Stimulated activated CD4-positive, alpha-beta T cell treated with anti-CD3 and anti-CD28 coated beads, Interleukin-1b, Interleukin-23, amount 100 ng/mL, for 1 hour (primary cell): Measurements from ENCODE around the gene AQP1.

Experiments used
- DNase-seq, 2 donors: peaks; one replicate each; pipeline ENCODE4 v3.0.0-alpha.2; 2020; ENCODE audit warnings: low read depth in 2 of 2

AQP1 gene

GRCh38 chr7:30934732-30935568 lies 23.3 kb downstream of the AQP1 start:
- no peak for DNase-seq

- no peak for DNase-seq
Observed at GRCh38 chr7:30935569-30935877, 23.9 kb downstream of the AQP1 start.

DNA sequence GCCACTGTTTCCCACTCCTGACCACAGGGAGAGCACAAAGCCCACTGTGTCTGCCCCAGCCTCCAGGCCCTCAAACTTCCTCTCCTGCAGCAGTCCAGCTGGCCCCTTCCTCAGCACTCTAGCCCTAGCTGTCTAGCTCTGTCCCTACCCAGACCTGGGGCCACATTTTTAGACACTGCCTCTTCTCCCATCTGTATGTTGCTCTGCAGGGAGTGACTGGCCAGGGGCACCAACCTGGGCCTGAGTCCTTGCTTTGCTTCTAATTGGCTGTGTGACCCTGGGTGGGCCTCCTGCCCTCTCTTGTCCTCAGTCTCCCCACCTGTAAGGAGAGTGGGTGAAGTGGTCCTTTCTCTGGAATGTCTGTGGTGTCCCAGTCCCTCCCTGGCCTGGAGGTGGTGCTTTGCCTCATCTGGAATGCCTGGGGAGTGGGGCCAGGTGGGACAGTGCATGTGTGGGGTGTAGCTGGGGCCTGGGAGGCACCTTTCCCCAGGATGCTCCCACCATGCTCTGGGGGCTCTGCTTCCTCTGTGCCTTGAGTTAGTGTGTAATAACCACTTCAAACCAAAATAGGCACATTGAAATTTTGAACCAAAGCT lies 25.1 kb downstream of the AQP1 start:
- DNase-seq = no peak

GRCh38 chr7:30937416-30937815 lies 25.8 kb downstream of the AQP1 start:
- no peak for DNase-seq

- DNase-seq = peak in 1 of 2 donors; percentile 45
Observed at GRCh38 chr7:30938435-30939316, 27.0 kb downstream of the AQP1 start.

DNA sequence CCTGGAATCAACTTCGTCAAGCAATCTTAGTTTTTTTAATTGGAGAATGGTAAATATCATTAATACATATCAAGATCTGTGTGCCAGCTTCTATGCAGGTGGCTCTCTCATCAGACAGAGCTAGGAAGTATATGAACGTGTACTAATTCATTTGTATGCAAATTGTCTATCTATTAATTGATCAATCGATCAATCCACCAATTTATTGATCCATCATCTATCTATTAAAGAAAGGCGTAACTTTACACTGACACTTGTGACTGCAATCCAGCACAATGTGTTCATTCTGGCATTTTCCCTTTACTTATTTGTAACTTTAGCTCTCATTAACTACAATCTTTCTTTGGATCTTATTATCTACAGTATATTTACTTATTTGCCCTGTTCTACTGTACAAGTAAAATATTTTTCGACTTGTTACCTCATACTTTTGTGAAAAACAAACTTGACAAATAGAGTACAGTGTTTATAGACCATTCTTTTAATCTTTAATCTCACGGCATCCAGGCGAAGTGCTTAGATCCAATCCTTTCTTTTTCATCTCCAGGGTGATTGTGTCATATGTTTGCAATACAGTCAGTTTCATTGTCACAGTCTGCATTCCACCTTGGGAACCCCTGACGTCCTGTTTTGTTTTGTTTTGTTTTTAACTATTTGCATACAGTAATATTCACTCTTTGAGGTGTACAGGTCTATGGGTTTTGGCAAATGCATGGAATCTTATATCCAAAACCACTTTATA lies 30.1 kb downstream of the AQP1 start:
- DNase-seq = no peak

DNA sequence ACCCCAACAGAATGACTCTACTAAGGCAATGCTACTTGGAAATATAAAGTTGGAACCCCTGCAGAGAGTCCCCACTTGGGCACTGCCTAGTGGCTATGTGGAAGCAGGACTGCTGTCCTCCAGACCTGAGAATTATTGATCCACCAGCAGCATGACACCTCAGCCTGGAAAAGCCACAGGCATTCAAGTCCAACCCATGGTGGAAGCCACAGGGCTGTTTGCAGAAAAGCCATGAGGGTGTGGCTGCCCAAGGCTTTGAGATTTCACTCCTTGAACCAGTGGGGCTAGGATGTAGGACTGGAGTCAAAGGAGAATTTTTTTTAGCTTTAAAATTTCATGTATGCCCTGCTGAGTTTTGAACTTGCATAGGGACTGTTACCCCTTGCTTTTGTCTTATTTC lies 38.5 kb downstream of the AQP1 start:
- no peak for DNase-seq

DNA sequence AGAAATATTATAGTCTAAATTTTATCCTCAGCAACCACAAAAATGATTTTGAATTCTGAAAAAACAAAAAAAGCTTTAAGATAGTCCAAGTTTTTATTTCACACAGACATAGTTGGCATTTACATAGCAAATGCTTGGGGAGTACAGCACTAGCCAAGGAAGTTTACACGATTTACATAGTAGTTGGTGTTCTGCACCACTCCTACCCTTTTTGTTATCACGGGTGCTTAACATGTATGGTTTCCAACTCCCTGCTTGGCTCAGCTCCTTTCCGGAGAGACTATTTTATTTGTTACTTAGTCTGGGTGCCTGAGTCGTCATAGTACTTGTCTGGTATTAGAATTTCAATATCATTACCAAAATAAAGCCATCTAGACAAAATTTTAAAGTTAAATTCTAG lies 43.3 kb downstream of the AQP1 start:
- DNase-seq = no peak

DNA sequence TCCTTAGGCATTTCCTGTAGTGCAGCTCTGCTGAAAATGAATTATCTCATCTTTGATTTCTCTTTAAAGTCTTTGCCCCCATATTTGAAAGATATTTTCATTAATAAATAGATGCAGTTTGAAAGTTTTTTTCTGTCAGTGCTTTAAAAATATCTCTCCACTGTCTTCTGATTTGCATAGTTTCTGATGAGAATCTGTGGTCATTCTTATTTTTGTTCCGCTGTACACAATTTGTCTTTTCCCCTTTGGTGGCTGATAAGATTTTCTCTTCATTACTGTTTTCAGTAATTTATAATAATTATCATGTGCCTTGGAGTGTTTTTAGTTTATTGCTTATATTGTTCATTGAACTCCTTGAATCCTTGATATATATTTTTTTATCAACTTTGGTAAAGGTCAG lies 45.1 kb downstream of the AQP1 start:
- DNase-seq = no peak

DNA sequence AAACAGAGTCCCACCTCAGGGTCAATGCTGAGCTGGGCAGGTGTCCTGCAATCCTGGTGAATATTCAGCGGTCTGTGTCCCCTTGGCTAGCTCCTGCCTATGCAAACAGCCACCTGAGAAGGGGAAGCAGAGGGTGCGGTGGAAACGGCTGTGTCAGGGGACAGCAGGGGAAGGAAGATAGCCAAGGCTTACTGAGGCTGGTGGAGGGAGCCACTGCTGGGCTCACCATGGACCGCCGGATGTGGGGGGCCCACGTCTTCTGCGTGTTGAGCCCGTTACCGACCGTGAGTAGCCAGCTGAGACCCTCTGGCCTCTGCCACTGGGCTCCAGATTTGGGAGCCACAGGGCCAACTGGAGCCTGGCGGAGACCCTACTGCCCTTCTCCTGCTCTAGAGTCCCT lies 52.2 kb downstream of the AQP1 start, which contains the start of gene GHRHR:
TSS of gene GHRHR (plus strand) at position 112 of the 400 bp plus-strand sequence. CDS start at position 228, 116 bp downstream.
- no peak for DNase-seq

GRCh38 chr7:30965372-30965771 lies 53.7 kb downstream of the AQP1 start:
- no peak for DNase-seq

GRCh38 chr7:30965883-30966282 lies 54.2 kb downstream of the AQP1 start:
- no peak for DNase-seq

- no peak for DNase-seq
Observed at GRCh38 chr7:30968294-30968693, 56.6 kb downstream of the AQP1 start.

- DNase-seq = no peak
Observed at GRCh38 chr7:30968747-30969603, 57.3 kb downstream of the AQP1 start.

- no peak for DNase-seq
Observed at GRCh38 chr7:30969604-30969970, 57.9 kb downstream of the AQP1 start.

- DNase-seq = no peak
Observed at GRCh38 chr7:30970074-30970473, 58.4 kb downstream of the AQP1 start.

DNA sequence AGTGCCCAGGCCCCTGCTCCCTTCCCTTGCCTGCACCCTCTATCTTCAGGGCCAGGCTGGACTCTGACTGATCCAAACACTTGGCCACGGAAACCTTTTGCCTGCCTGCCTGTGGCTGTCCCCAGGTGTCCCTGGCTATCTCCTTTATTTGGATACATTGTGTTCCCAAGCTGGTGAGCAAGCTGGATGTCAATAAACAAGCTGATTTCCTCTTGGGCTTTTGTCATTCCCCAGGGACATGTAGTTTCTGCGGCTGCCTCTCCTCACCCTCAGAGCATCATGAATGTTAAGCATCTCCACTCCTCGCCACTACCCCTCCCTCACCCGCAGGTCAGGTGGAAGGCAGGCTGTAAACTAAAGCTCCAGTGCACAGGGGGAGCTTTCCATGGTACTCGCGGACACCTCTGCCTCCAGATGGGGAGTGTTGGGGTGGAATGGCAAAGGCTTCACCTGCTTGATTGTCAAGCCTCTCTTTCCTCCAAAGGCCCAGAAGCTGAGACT lies 59.0 kb downstream of the AQP1 start:
- DNase-seq = no peak

DNA sequence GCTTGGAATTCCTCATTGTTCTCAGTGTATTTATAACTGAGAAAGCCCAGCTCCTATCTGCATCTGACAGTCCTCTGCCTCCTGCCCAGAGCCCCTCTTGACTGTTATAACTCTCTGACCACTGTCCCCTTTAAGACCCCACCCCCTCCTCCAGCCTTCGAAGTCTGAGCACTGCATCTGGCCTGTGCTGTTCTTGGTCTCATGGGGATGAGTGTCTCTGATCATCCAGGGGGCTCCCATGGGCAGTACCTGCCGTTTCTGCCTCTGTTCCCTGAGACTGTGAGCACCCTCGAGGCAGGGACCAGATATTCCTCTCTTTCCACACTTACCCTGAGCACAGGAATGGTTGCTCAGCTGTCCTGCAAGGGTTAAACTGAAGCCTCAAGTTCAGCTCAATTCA lies 59.8 kb downstream of the AQP1 start:
- DNase-seq = no peak

DNA sequence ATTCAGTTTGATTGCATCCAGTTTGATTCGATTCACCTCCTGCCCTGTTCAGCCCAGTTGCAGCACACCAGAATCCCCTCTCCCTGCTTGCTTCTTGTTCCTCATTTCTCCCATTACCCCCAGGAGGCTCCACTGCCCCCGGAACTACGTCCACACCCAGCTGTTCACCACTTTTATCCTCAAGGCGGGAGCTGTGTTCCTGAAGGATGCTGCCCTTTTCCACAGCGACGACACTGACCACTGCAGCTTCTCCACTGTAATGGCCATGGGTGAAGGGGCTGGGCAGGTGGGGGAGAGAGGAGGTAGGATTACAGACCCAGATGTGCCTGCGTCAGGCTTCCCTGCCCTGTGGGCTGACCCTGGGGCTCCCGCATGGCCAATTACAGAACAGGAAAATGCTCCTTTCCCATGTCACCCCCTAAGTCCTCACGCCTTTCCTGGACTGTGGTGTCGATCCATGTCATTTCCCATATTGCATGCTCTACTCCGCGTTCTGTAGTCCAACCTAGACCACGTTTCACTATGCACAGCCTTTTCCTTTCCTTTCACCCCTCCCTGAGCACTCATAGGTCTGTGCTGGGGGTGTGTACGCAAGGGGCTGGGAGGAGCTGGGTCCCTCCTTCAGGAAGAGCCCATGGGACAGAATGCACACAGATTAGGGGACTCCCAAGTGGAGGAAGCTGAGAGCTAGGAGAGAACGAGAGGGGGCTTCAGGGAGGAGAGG lies 60.3 kb downstream of the AQP1 start:
- no peak for DNase-seq

DNA sequence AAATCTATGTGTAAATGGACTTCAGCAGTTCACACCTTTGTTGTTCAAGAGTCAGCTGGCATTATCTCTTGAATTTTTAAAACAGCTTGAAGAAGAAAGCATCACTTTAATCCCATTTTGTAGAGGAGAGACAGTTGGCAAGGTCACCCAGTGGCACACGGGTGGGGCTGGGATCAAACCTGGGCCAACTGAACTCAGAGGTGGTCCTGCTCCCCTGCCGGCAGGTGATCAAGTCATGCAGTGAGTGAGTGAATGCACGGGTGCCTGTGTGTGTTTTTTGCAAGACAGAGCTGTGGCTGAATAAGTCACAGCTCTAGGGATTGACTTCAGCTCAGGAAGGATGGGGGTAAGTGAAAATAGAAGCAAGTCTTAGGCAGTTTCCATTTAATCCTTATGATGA lies 61.6 kb downstream of the AQP1 start:
- no peak for DNase-seq
